GM21786 (cell line): ENCODE measurements around the gene AREG.

Source experiments
- ATAC-seq: cut with Tn5 transposase; IDR thresholded peaks from one replicate; pipeline ENCODE4 v1.9.1; 2021; ENCODE audit not compliant: unreplicated experiment

AREG gene

DNA sequence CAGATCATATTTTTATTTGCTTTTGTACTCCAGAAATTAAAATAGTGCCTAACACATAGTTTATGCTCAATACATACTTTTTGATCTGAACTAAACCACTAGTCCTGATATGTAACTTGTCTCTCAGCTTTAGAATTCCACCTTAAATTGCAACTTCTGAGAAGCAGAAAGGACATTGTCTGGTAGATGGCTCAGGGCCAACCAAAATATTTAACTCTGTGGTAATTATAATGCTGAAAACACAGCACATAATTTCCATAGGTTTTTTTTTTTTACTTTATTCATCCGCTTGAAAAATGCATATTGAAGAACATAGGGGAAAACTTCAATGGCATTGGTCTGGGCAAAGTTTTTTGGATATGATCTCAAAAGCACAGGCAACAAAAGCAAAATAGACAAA lies 59.3 kb downstream of the AREG start:
- no peak for ATAC-seq
